ENCODE data around the gene NCAN. TPM values are rescaled to one million over a fixed set of nuclear protein-coding genes. Genes with fewer than 3 reads are reported as not detected.

NCAN gene
- total RNA-seq, 5 donors from 2014 or later (not counting 1 experiment from before 2014, with no cell fraction given), result 0.03 to 0.10 TPM; not detected in 3

GRCh38 chr19:19179548-19180441 is 32.0 kb upstream of the NCAN start:
- 85% methylated on average over 15 of the region's 17 CpGs for WGBS (ENCODE audit: insufficient coverage)

GRCh38 chr19:19181488-19181998 is 30.2 kb upstream of the NCAN start:
- WGBS (ENCODE audit: insufficient coverage), result 100% methylated on average over 6 of the region's 9 CpGs
- peaks cover 22 to 40% of the 10 kb centered on the region in 2 donors for H3K36me3 ChIP-seq (ENCODE audit: control insufficient read depth in 2 of 2, extremely low read depth in 1 of 2, insufficient read depth in 1 of 2, low read length in 1 of 2)
- peaks cover 27% of the 10 kb centered on the region for H3K36me3 Mint-ChIP-seq

More at GRCh38 chr19:19179548-19180441, 32.0 kb upstream of the NCAN start:
- H3K9me3 Mint-ChIP-seq, result no peaks in the 10 kb centered on the region
- ChIA-PET POLR2A (no interaction called here), CTCF (no interaction called here)
- no peaks in the 10 kb centered on the region for H3K27me3 Mint-ChIP-seq
- Histone ChIP-seq H3K27me3 (replicated peaks in 1 of 2; ENCODE audit: control insufficient read depth in 2 of 2, extremely low read depth in 1 of 2, insufficient read depth in 2 of 2, low read length in 1 of 2) (no peaks in the 10 kb centered on the region), H3K9me3 (no peaks in the 10 kb centered on the region), H3K4me3 (ENCODE audit: control insufficient read depth in 1 of 2, extremely low read depth in 1 of 2, low read length in 1 of 2) (no peak overlapping the region), H3K27ac (ENCODE audit: low read length) (no peak overlapping the region), H3K4me1 (ENCODE audit: control insufficient read depth in 1 of 2, extremely low read depth in 1 of 2, insufficient read depth in 2 of 2, low read length in 2 of 2) (peaks cover 0 to 4% of the 10 kb centered on the region in 2 experiments), H3K36me3 (ENCODE audit: control insufficient read depth in 2 of 2, extremely low read depth in 1 of 2, insufficient read depth in 1 of 2, low read length in 1 of 2) (peaks cover 22 to 34% of the 10 kb centered on the region in 2 donors)
- H3K4me1 Mint-ChIP-seq, result peaks cover 0 to 3% (median 0%) of the 10 kb centered on the region in 3 donors
- H3K4me3 Mint-ChIP-seq, result no peak overlapping the region
- H3K27ac Mint-ChIP-seq, result no peak overlapping the region
- no peak for ATAC-seq (replicated peaks in 1 of 4)
- H3K36me3 Mint-ChIP-seq, result peaks cover 23% of the 10 kb centered on the region
- no peak for DNase-seq

GRCh38 chr19:19185853-19186740 is 25.7 kb upstream of the NCAN start:
- H3K27ac ChIP-seq (ENCODE audit: low read length), result no peak overlapping the region
- H3K4me3 ChIP-seq (ENCODE audit: control insufficient read depth in 1 of 2, extremely low read depth in 1 of 2, low read length in 1 of 2), result no peak overlapping the region
- H3K4me1 ChIP-seq (ENCODE audit: control insufficient read depth in 1 of 2, extremely low read depth in 1 of 2, insufficient read depth in 2 of 2, low read length in 2 of 2), result peaks cover 6 to 31% of the 10 kb centered on the region in 2 experiments
- H3K9me3 ChIP-seq, result no peaks in the 10 kb centered on the region
- H3K27ac Mint-ChIP-seq, result peak overlapping the region in 1 of 2 donors; percentile 52
- no peaks in the 10 kb centered on the region for H3K9me3 Mint-ChIP-seq
- H3K36me3 Mint-ChIP-seq, result peaks cover 30% of the 10 kb centered on the region
- WGBS (ENCODE audit: insufficient coverage), result 76% methylated on average over 3 of the region's 9 CpGs
- no peak overlapping the region for H3K4me3 Mint-ChIP-seq
- peaks cover 29 to 35% (median 34%) of the 10 kb centered on the region in 3 donors for H3K4me1 Mint-ChIP-seq
- H3K27me3 ChIP-seq (replicated peaks in 1 of 2; ENCODE audit: control insufficient read depth in 2 of 2, extremely low read depth in 1 of 2, insufficient read depth in 2 of 2, low read length in 1 of 2), result no peaks in the 10 kb centered on the region
- DNase-seq, result peak; percentile 21 to 76 (median 49)
- H3K36me3 ChIP-seq (ENCODE audit: control insufficient read depth in 2 of 2, extremely low read depth in 1 of 2, insufficient read depth in 1 of 2, low read length in 1 of 2), result peaks cover 14 to 29% of the 10 kb centered on the region in 2 donors
- ChIA-PET CTCF (no interaction called here), POLR2A (interaction anchor here in 1 of 2 donors (0.5 kb wide), 1 partner anchor 39 kb away, joined by 3 read pairs; no protein-coding TSS in a partner anchor)
- ATAC-seq (replicated peaks in 1 of 4), result peak; percentile 84 to 89 (median 88)
- no peaks in the 10 kb centered on the region for H3K27me3 Mint-ChIP-seq

More at GRCh38 chr19:19181488-19181998, 30.2 kb upstream of the NCAN start:
- no peaks in the 10 kb centered on the region for H3K9me3 Mint-ChIP-seq
- H3K27ac Mint-ChIP-seq, result no peak overlapping the region
- POLR2A ChIA-PET, result no interaction called here
- peaks cover 6 to 7% (median 6%) of the 10 kb centered on the region in 3 donors for H3K4me1 Mint-ChIP-seq
- H3K4me3 Mint-ChIP-seq, result no peak overlapping the region
- H3K4me3 ChIP-seq (ENCODE audit: control insufficient read depth in 1 of 2, extremely low read depth in 1 of 2, low read length in 1 of 2), result no peak overlapping the region
- H3K27me3 Mint-ChIP-seq, result no peaks in the 10 kb centered on the region
- no peaks in the 10 kb centered on the region for H3K27me3 ChIP-seq (replicated peaks in 1 of 2; ENCODE audit: control insufficient read depth in 2 of 2, extremely low read depth in 1 of 2, insufficient read depth in 2 of 2, low read length in 1 of 2)
- H3K9me3 ChIP-seq, result no peaks in the 10 kb centered on the region
- H3K27ac ChIP-seq (ENCODE audit: low read length), result no peak overlapping the region
- DNase-seq (no peak), ATAC-seq (replicated peaks in 1 of 4) (no peak)
- peaks cover 0 to 7% of the 10 kb centered on the region in 2 experiments for H3K4me1 ChIP-seq (ENCODE audit: control insufficient read depth in 1 of 2, extremely low read depth in 1 of 2, insufficient read depth in 2 of 2, low read length in 2 of 2)
- CTCF ChIA-PET, result no interaction called here

- POLR2A ChIA-PET, result interaction anchor here in 1 of 2 donors (0.7 kb wide), 1 partner anchor 199 kb away, joined by 6 read pairs; no protein-coding TSS in a partner anchor
- CTCF ChIA-PET, result no interaction called here
- peaks cover 26% of the 10 kb centered on the region for H3K36me3 Mint-ChIP-seq
- ATAC-seq (replicated peaks in 1 of 4), result no peak
- Histone ChIP-seq H3K4me1 (ENCODE audit: control insufficient read depth in 1 of 2, extremely low read depth in 1 of 2, insufficient read depth in 2 of 2, low read length in 2 of 2) (peaks cover 9 to 37% of the 10 kb centered on the region in 2 experiments), H3K36me3 (ENCODE audit: control insufficient read depth in 2 of 2, extremely low read depth in 1 of 2, insufficient read depth in 1 of 2, low read length in 1 of 2) (peaks cover 10 to 23% of the 10 kb centered on the region in 2 donors), H3K27ac (ENCODE audit: low read length) (no peak overlapping the region), H3K4me3 (ENCODE audit: control insufficient read depth in 1 of 2, extremely low read depth in 1 of 2, low read length in 1 of 2) (no peak overlapping the region), H3K9me3 (no peaks in the 10 kb centered on the region), H3K27me3 (replicated peaks in 1 of 2; ENCODE audit: control insufficient read depth in 2 of 2, extremely low read depth in 1 of 2, insufficient read depth in 2 of 2, low read length in 1 of 2) (no peaks in the 10 kb centered on the region)
- H3K9me3 Mint-ChIP-seq, result no peaks in the 10 kb centered on the region
- peaks cover 29 to 41% (median 38%) of the 10 kb centered on the region in 3 donors for H3K4me1 Mint-ChIP-seq
- no peak overlapping the region for H3K4me3 Mint-ChIP-seq
- 96% methylated on average over 14 of the region's 14 CpGs for WGBS (ENCODE audit: insufficient coverage)
- DNase-seq, result no peak
- H3K27me3 Mint-ChIP-seq, result no peaks in the 10 kb centered on the region
- no peak overlapping the region for H3K27ac Mint-ChIP-seq
Measured at GRCh38 chr19:19186742-19187141, 25.0 kb upstream of the NCAN start.

- Mint-ChIP-seq H3K27ac (peak overlapping the region; percentile 99), H3K4me1 (peaks cover 54 to 64% (median 54%) of the 10 kb centered on the region in 3 donors), H3K27me3 (no peaks in the 10 kb centered on the region), H3K4me3 (peak overlapping the region; percentile 96 to 98 (median 96)), H3K36me3 (peaks cover 11% of the 10 kb centered on the region), H3K9me3 (no peaks in the 10 kb centered on the region)
- ATAC-seq (replicated peaks in 1 of 4) (no peak), DNase-seq (peak in 1 of 35 experiments; percentile 4)
- Histone ChIP-seq H3K9me3 (no peaks in the 10 kb centered on the region), H3K27me3 (replicated peaks in 1 of 2; ENCODE audit: control insufficient read depth in 2 of 2, extremely low read depth in 1 of 2, insufficient read depth in 2 of 2, low read length in 1 of 2) (no peaks in the 10 kb centered on the region), H3K4me3 (ENCODE audit: control insufficient read depth in 1 of 2, extremely low read depth in 1 of 2, low read length in 1 of 2) (peak overlapping the region; percentile 95 to 97), H3K27ac (ENCODE audit: low read length) (peak overlapping the region; percentile 99), H3K36me3 (ENCODE audit: control insufficient read depth in 2 of 2, extremely low read depth in 1 of 2, insufficient read depth in 1 of 2, low read length in 1 of 2) (peaks cover 0 to 8% of the 10 kb centered on the region in 2 donors), H3K4me1 (ENCODE audit: control insufficient read depth in 1 of 2, extremely low read depth in 1 of 2, insufficient read depth in 2 of 2, low read length in 2 of 2) (peaks cover 9 to 52% of the 10 kb centered on the region in 2 experiments)
- ChIA-PET CTCF (interaction anchor here (0.6 to 1.2 kb wide), 2 partner anchors 11 to 127 kb away, joined by 3 to 4 read pairs; no protein-coding TSS in a partner anchor), POLR2A (no interaction called here)
- 1% methylated on average over 17 of the region's 17 CpGs for WGBS (ENCODE audit: insufficient coverage)
Measured at GRCh38 chr19:19191768-19192077, 20.0 kb upstream of the NCAN start.
